A549 (cell line): ENCODE data around the gene MLX. TPM values are rescaled to one million over a fixed set of nuclear protein-coding genes. Genes with fewer than 3 reads are reported as not detected.

ENCODE experiments used
- ATAC-seq, 2 experiments: fragments of 200-7000 bp in 1 of 2; fragments of >200 bp in 1 of 2; cut with Nextera tagmentation in 1 of 2; cut with Tn5 transposase in 1 of 2; 3 replicates each; pipeline versions ENCODE4 v1.8.0 to v1.9.1; 2018 to 2020; ENCODE audit warnings: mild to moderate bottlenecking in 1 of 2, moderate library complexity in 1 of 2
- CTCF ChIA-PET: fragments of 300-600 bp; sonication (Branson Sonifier 250); formaldehyde crosslinking; extraction: SDS; loops from one replicate; lab custom pipeline; 2021; ENCODE audit warnings: antibody characterized with exemption, inconsistent platforms; lab: Yijun Ruan, JAX
- POLR2A ChIA-PET: fragments of 350-600 bp; formaldehyde crosslinking; extraction: SDS; loops from one replicate; lab custom pipeline; 2021; ENCODE audit warnings: antibody characterized with exemption, inconsistent platforms; lab: Yijun Ruan, JAX
- DNase-seq, 2 experiments: peaks; one replicate each; pipeline versions ENCODE4 v3.0.0 to v3.0.0-alpha.2; 2011 to 2016; ENCODE audit warnings: low read depth in 1 of 2, low spot score in 1 of 2
- FAIRE-seq: peaks from 2 replicates; lab custom pipeline; 2011; peaks lifted over from hg19 to GRCh38; lab: Jason Lieb, UNC
- H3K27ac ChIP-seq, 2 experiments: fragments of >200 bp; sonication (Bioruptor Twin); formaldehyde crosslinking; 3 replicates each; pipeline ENCODE4 v1.5.1; 2016 to 2017
- H3K4me1 ChIP-seq: fragments of >200 bp; sonication (Bioruptor Twin); formaldehyde crosslinking; 3 replicates; pipeline ENCODE4 v1.6.1; 2016
- H3K4me2 ChIP-seq: fragments of >200 bp; sonication (Bioruptor Twin); formaldehyde crosslinking; 3 replicates; pipeline ENCODE4 v1.6.1; 2016
- H3K4me3 ChIP-seq: fragments of >200 bp; sonication (Bioruptor Twin); formaldehyde crosslinking; 3 replicates; pipeline ENCODE4 v1.5.1; 2016
- H3K9me3 ChIP-seq: fragments of >200 bp; sonication (Bioruptor Twin); formaldehyde crosslinking; 3 replicates; pipeline ENCODE4 v1.6.1; 2016
- CHD2 ChIP-seq: fragments of 150-350 bp; IDR thresholded peaks from 2 replicates; pipeline ENCODE4 v1.6.1; 2014; ENCODE audit warnings: low read length; ENCODE audit not compliant: partially characterized antibody
- ESRRA ChIP-seq: fragments of 150-350 bp; IDR thresholded peaks from 2 replicates; pipeline ENCODE4 v1.6.1; 2014; ENCODE audit warnings: mild to moderate bottlenecking, low read length, borderline replicate concordance
- FOSL2 ChIP-seq, 2 experiments: fragments of 450-650 bp in 1 of 2; fragments of >200 bp in 1 of 2; sonication (Bioruptor Twin) in 1 of 2; formaldehyde crosslinking; IDR thresholded peaks; 2 replicates each; pipeline versions ENCODE4 v1.5.0 to v1.6.1; 2016 to 2020; ENCODE audit warnings: mild to moderate bottlenecking in 1 of 2, moderate library complexity in 1 of 2
- FOXS1 ChIP-seq: fragments of 250-450 bp; sonication (Bioruptor Pico); IDR thresholded peaks from 2 replicates; pipeline ENCODE4 v1.5.0; 2020; ENCODE audit warnings: mild to moderate bottlenecking, moderate library complexity
- GATA3 ChIP-seq: IDR thresholded peaks from 2 replicates; pipeline ENCODE4 v1.6.1; 2012; ENCODE audit warnings: borderline replicate concordance
- HDAC2 ChIP-seq: fragments of 200-600 bp; sonication (generic); IDR thresholded peaks from 2 replicates; pipeline ENCODE4 v1.6.1; 2016
- HOXB13 ChIP-seq: fragments of 250-450 bp; sonication (Bioruptor Pico); IDR thresholded peaks from 2 replicates; pipeline ENCODE4 v1.5.0; 2020; ENCODE audit warnings: low read depth, mild to moderate bottlenecking, moderate library complexity
- HOXB5 ChIP-seq: fragments of 250-450 bp; sonication (Bioruptor Pico); IDR thresholded peaks from 2 replicates; pipeline ENCODE4 v1.5.0; 2020; ENCODE audit warnings: mild to moderate bottlenecking, moderate library complexity
- JUN ChIP-seq, 2 experiments: fragments of >200 bp; sonication (Bioruptor Twin); formaldehyde crosslinking; IDR thresholded peaks; 2 replicates in 1 of 2; 3 replicates in 1 of 2; pipeline ENCODE4 v1.6.1; 2016 to 2017
- KDM1A ChIP-seq: fragments of 200-600 bp; sonication (generic); IDR thresholded peaks from 2 replicates; pipeline ENCODE4 v1.6.1; 2016; ENCODE audit warnings: low read depth, mild to moderate bottlenecking
- KDM5A ChIP-seq: fragments of 200-600 bp; sonication (generic); IDR thresholded peaks from 2 replicates; pipeline ENCODE4 v1.6.1; 2016; ENCODE audit warnings: antibody characterized with exemption, mild to moderate bottlenecking
- MAFK ChIP-seq: fragments of 450-650 bp; IDR thresholded peaks from 2 replicates; pipeline ENCODE4 v1.6.1; 2014; ENCODE audit not compliant: partially characterized antibody
- MAZ ChIP-seq: fragments of 150-350 bp; IDR thresholded peaks from 2 replicates; pipeline ENCODE4 v1.6.1; 2014; ENCODE audit warnings: antibody characterized with exemption, low read depth, low read length, borderline replicate concordance
- NR3C1 ChIP-seq: fragments of >200 bp; sonication (Bioruptor Twin); formaldehyde crosslinking; IDR thresholded peaks from 3 replicates; pipeline ENCODE4 v1.6.1; 2017
- PHF8 ChIP-seq: fragments of 200-600 bp; sonication (generic); IDR thresholded peaks from 2 replicates; pipeline ENCODE4 v1.6.1; 2016; ENCODE audit warnings: low read depth, mild to moderate bottlenecking, antibody characterized with exemption, moderate library complexity, borderline replicate concordance
- RAD21 ChIP-seq, 2 experiments: fragments of >200 bp in 1 of 2; sonication (Bioruptor Twin) in 1 of 2; formaldehyde crosslinking in 1 of 2; IDR thresholded peaks in 1 of 2; conservative IDR thresholded peaks in 1 of 2; 2 replicates in 1 of 2; 3 replicates in 1 of 2; pipeline ENCODE4 v1.6.1; 2012 to 2018; ENCODE audit warnings: inconsistent platforms in 1 of 2
- RFX5 ChIP-seq: fragments of 450-650 bp; IDR thresholded peaks from 2 replicates; pipeline ENCODE4 v1.7.1; 2014; ENCODE audit warnings: antibody characterized with exemption, mild to moderate bottlenecking, moderate library complexity
- ZC3H11A ChIP-seq: fragments of 450-650 bp; IDR thresholded peaks from 2 replicates; pipeline ENCODE4 v1.6.1; 2014; ENCODE audit warnings: antibody characterized with exemption, mild to moderate bottlenecking
- ZFP36 ChIP-seq: fragments of 450-650 bp; IDR thresholded peaks from 2 replicates; pipeline ENCODE4 v1.6.1; 2014; ENCODE audit warnings: borderline replicate concordance; ENCODE audit not compliant: partially characterized antibody
- WGBS: methylation state at CpG from one replicate; pipeline ENCODE4 v1.1.6; 2017; ENCODE audit errors: missing lambda C conversion rate; 5-methylcytosine and 5-hydroxymethylcytosine counted together
- polyA plus RNA-seq, 4 experiments: library from polyadenylated mRNA; depleted of rRNA in 3 of 4; stranded (reverse); fragments of >200 nt; fragmentation: RNase III in 1 of 4; extraction: RNeasy Plus Mini Kit Qiagen cat#74134 plus additional on column Dnase treatment in 1 of 4; gene quantifications; 2 replicates in 3 of 4; 3 replicates in 1 of 4; pipeline ENCODE4 v1.2.3, GENCODE V29; 2011 to 2017
- TF ChIP-seq, protein P1 (sequence below): IDR thresholded peaks from 2 replicates; pipeline ENCODE4 v1.6.1; 2012; ENCODE audit warnings: low read depth, borderline replicate concordance
- TF ChIP-seq, protein P2 (sequence below): fragments of >200 bp; sonication (Bioruptor Twin); formaldehyde crosslinking; IDR thresholded peaks from 2 replicates; pipeline ENCODE4 v1.6.1; 2016
- TF ChIP-seq, protein P3 (sequence below): fragments of 150-350 bp; IDR thresholded peaks from 2 replicates; pipeline ENCODE4 v1.6.1; 2014; ENCODE audit warnings: low read depth, mild to moderate bottlenecking, low read length
- TF ChIP-seq, protein P4 (sequence below): fragments of >200 bp; sonication (Bioruptor Twin); formaldehyde crosslinking; IDR thresholded peaks from 3 replicates; pipeline ENCODE4 v1.5.1; 2016
- TF ChIP-seq, protein P5 (sequence below): IDR thresholded peaks from 2 replicates; pipeline ENCODE4 v1.6.1; 2012

The MLX gene
- polyA plus RNA-seq, 2 of the 4 experiments (the other 2 are of a cell fraction) = 46.3 to 48.0 TPM

DNA sequence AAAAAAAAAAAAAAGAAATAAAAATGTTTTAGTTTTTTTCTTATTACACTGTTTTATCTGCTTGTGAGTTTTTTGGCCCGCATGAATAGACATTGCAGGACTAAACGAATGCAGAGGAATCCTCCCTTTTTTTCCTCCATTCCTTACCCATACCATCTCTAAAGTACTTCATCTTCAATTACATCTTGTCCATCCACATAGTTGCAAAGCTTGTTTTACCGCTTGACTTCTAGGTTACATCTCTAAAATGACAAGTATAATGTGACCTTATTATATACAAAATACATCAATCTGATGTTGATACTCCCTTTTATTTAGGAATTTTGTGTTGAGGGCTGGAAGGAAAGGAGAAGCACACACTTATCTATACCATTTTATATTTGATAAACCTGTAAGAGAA lies 29.5 kb downstream of the MLX start:
- no peaks in the 10 kb centered on the region for H3K9me3 ChIP-seq
- POLR2A ChIA-PET = interaction anchor here (0.7 kb wide), 1 partner anchor 28 kb away, joined by 10 read pairs; no protein-coding TSS in a partner anchor
- TF ChIP-seq ZC3H11A (no peak), ZFP36 (no peak), RAD21 (conservative IDR thresholded peaks at IDR 0.05 in 1 of 2, IDR thresholded peaks at IDR 0.05 in 1 of 2) (no peak), HOXB13 (CRISPR knock-in tag) (no peak), PHF8 (no peak), NR3C1 (no peak), MAFK (no peak), CHD2 (no peak), MAZ (no peak), HDAC2 (no peak), GATA3 (no peak), FOXS1 (CRISPR knock-in tag) (no peak), JUN (IDR thresholded peaks at IDR 0.05) (no peak), FOSL2 (IDR thresholded peaks at IDR 0.05) (no peak), FOSL2 (CRISPR knock-in tag; IDR thresholded peaks at IDR 0.05) (no peak), ESRRA (no peak), KDM1A (no peak)
- TF ChIP-seq, protein P1, sequence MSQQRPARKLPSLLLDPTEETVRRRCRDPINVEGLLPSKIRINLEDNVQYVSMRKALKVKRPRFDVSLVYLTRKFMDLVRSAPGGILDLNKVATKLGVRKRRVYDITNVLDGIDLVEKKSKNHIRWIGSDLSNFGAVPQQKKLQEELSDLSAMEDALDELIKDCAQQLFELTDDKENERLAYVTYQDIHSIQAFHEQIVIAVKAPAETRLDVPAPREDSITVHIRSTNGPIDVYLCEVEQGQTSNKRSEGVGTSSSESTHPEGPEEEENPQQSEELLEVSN = no peak
- TF ChIP-seq, protein P2, sequence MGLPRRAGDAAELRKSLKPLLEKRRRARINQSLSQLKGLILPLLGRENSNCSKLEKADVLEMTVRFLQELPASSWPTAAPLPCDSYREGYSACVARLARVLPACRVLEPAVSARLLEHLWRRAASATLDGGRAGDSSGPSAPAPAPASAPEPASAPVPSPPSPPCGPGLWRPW = no peak
- TF ChIP-seq, protein P3, sequence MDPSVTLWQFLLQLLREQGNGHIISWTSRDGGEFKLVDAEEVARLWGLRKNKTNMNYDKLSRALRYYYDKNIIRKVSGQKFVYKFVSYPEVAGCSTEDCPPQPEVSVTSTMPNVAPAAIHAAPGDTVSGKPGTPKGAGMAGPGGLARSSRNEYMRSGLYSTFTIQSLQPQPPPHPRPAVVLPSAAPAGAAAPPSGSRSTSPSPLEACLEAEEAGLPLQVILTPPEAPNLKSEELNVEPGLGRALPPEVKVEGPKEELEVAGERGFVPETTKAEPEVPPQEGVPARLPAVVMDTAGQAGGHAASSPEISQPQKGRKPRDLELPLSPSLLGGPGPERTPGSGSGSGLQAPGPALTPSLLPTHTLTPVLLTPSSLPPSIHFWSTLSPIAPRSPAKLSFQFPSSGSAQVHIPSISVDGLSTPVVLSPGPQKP = no peak
- TF ChIP-seq, protein P4, sequence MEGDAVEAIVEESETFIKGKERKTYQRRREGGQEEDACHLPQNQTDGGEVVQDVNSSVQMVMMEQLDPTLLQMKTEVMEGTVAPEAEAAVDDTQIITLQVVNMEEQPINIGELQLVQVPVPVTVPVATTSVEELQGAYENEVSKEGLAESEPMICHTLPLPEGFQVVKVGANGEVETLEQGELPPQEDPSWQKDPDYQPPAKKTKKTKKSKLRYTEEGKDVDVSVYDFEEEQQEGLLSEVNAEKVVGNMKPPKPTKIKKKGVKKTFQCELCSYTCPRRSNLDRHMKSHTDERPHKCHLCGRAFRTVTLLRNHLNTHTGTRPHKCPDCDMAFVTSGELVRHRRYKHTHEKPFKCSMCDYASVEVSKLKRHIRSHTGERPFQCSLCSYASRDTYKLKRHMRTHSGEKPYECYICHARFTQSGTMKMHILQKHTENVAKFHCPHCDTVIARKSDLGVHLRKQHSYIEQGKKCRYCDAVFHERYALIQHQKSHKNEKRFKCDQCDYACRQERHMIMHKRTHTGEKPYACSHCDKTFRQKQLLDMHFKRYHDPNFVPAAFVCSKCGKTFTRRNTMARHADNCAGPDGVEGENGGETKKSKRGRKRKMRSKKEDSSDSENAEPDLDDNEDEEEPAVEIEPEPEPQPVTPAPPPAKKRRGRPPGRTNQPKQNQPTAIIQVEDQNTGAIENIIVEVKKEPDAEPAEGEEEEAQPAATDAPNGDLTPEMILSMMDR = no peak
- no peaks in the 10 kb centered on the region for H3K4me1 ChIP-seq
- WGBS = 92% methylated on average over 3 of the region's 3 CpGs
- H3K4me3 ChIP-seq = no peak overlapping the region
- CTCF ChIA-PET = interaction anchor here (0.6 to 1.9 kb wide), 6 partner anchors 9 to 83 kb away, joined by 3 to 15 read pairs (median 4); partner anchors contain the start of gene PSMC3IP
- DNase-seq (no peak), FAIRE-seq (no peak), ATAC-seq (no peak)
- H3K4me2 ChIP-seq = no peak overlapping the region
- H3K27ac ChIP-seq = no peak overlapping the region

DNA sequence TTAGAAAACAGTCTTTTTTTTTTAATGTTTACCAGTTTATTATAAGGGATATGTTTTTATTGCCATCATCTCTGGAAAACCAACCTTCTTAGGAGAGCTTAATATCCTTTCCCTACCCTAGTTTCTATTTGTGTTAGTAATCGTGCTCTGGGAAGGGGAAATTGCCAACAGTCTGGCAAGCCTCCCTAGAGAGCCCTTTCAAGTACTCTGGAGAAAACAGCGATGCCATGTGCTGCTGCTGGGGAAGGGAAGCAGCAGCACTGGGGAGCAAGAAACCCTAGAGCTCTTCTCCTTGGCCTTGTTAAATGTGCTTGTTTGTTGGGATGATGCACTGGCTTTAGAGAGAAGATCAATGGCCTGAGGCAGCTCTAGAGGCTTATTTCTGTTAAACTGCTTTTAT lies 32.0 kb downstream of the MLX start:
- Histone ChIP-seq H3K4me2 (no peak overlapping the region), H3K4me3 (no peak overlapping the region)
- no peak for ATAC-seq
- CTCF ChIA-PET = interaction anchor here (0.6 to 1.9 kb wide), 9 partner anchors 9 to 1846 kb away, joined by 3 to 7 read pairs (median 4); partner anchors contain the start of gene PLEKHH3
- POLR2A ChIA-PET = interaction anchor here (2.8 kb wide), 1 partner anchor 10 kb away, joined by 12 read pairs; the partner anchor contains the start of genes RETREG3 and TUBG1
- TF ChIP-seq HOXB5 (CRISPR knock-in tag) (no peak), KDM5A (no peak), RFX5 (no peak), ZC3H11A (no peak)
- TF ChIP-seq, protein P4 = no peak
- TF ChIP-seq, protein P5, sequence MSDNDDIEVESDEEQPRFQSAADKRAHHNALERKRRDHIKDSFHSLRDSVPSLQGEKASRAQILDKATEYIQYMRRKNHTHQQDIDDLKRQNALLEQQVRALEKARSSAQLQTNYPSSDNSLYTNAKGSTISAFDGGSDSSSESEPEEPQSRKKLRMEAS = no peak
- TF ChIP-seq, all 56 proteins: peak for 0
- FAIRE-seq (no peak), DNase-seq (no peak)
- H3K27ac ChIP-seq = no peak overlapping the region
- no peaks in the 10 kb centered on the region for H3K9me3 ChIP-seq
- H3K4me1 ChIP-seq = no peaks in the 10 kb centered on the region
- 87% methylated on average over 2 of the region's 2 CpGs for WGBS
